Putamen (tissue), 1 donor: ENCODE results near the gene ZNF775.
A peak's percentile ranks its signal among the peaks of the same experiment; 100 is the strongest.

ENCODE experiments used
- DNase-seq: peaks from one replicate; pipeline ENCODE4 v3.0.0-alpha.2; 2016; ENCODE audit warnings: low spot score

ZNF775 gene

GRCh38 chr7:150401424-150401790 lies 22.3 kb downstream of the ZNF775 start:
- no peak for DNase-seq

DNA sequence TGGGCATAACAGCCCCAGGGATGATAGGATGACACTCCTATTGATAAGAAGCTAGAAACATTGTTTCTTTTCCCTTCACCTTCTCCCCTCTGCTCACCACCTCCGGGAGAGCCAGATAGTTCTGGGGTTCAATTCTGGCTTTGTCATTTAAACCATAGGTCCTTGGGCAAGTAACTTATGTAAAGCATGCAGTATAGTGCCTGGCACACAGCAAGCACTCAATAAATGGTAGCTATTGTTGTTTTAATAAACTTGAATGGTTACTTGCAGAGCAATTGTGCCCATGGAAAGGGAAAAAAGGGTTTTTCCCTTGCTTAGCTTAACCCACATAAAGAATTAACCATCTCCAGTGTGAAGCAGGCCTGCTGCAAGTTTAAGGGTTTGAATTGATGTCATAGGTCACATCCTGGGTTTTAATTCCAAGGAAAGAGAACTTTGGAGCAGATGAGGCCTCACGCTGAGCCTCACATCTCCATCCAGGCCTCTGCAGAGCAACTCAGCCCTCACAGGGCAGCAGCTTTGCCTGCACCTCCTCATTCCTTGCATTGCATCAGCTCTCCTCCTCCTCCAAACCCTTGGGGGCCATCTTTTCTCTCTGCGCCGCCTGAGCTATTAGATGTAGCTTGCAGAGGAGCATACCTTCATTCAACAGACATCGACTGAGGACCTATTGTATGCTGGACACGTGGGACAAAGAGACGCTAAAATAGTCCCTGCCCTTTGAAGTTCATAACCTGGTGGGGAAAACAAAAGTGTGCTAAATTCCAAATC lies 22.9 kb downstream of the ZNF775 start:
- no peak for DNase-seq

- no peak for DNase-seq
Observed at GRCh38 chr7:150402671-150403321, 23.7 kb downstream of the ZNF775 start.

DNA sequence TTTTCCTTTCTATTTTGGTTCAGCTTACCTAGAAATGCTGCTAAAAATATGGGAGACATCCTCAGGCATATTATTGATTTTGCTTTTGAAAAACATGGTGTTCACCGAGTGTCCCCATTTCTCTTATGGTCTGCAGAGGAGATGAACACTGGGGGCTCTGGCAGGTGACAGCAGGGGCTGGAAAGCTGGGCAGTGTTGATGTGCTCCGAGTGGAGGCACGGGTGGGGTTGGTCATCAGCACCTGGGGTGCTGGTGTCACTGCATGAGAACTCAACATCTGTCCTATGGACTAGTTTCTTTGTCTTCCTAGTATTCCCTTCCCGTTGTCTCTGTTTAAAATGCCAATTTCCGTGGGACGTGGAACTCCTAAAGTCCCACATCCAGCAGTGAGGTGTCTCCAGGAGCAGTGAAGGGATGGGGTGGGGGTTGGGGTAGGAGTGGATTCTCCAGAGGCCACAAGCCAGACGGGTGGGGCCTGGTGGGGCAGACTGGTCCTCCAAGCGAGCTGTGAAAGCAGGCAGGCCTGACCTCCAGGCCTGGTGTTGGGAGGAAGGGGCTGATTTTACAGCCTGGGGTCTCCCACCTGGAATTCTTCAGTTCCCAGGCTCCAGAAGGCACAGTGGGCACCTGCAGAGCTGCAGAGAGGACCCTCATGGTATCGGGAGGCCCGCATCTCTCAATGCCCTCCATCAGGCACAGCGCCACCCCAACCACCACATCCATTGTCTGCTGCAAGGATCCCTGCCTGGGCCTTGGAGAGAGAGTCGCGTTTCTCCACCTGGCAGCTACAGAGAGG lies 24.4 kb downstream of the ZNF775 start:
- DNase-seq = no peak

- DNase-seq = no peak
Observed at GRCh38 chr7:150404172-150404804, 25.2 kb downstream of the ZNF775 start.

- DNase-seq = peak; percentile 88
Observed at GRCh38 chr7:150404805-150405583, 25.9 kb downstream of the ZNF775 start.

DNA sequence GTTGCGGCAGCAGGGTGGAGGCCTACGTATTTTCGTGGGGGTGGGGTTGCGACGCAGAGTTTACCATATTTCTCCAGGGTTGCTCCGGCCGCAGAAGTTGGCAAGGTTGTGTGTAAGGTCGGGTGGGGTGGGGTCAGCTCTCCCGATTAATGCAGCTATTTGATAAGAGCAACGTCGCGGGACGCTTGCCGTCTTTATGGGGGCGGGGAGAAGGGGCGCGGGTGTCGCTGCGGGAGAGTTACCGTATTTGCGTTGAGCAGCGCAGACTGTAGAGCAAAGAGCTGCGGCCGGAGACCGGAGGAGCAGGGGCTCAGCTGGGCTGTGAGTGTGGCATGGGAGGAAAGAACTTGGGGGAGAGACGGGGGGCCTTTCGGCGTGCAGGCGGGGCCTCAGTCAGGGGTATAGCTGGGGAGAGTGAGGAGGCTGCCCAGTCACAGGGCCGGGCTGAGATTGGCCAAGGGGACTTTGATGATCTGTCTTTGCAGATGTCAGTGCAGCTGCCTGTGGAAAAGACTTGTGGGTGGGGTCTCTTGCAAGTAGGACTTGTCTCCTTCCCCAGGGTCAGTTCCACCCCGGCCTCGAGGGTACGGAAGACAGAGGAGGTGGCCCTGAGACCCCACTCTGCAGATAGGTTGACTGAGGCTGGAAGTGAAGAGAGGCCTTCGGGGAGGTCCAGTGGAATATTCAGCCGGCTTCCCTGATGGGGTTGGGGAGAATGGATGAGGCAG lies 26.6 kb downstream of the ZNF775 start:
- no peak for DNase-seq

- no peak for DNase-seq
Observed at GRCh38 chr7:150406312-150406566, 27.1 kb downstream of the ZNF775 start.

DNA sequence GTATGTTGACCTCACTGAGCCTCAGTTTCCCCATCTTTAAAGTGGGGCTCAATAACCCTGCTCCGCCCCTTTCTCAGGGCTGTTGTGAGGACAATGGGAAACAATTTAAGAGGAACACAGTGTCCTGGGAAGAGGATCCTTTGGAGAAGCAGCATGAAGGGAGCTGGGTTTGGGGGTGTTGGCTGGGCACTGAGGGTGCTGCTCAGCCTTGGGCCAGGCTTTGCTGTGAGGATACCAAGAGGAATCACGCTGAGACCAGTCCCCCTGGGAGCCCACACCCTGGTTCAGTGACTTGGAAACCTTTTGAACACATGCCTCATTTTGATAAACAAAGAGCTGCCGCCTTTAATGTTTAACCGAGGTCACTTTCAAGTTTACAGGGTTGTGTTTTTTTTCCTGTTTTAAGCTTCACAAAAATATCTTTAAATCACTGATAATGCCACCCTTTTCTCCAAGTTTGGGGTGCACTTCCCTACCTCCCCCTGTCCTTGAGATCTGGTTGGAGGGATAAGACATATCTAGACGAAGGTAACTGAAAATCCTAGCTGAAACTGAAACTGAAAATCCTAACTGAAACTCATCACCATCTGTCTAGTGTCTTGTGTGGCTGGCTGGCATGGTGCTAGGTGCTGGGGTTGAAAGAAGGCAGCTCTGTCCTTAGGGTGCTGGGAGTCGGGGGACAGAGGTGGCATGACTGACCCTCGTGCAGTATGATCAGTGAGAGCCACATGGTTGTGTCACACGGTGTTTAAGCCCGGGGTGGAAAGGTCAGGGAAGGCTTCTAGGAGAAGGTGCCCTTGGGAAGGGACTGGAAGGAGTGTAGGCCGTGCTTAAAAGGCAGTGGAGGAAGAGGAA lies 27.7 kb downstream of the ZNF775 start:
- no peak for DNase-seq

GRCh38 chr7:150407588-150408392 lies 28.7 kb downstream of the ZNF775 start:
- DNase-seq = no peak

GRCh38 chr7:150408393-150409299 lies 29.5 kb downstream of the ZNF775 start:
- no peak for DNase-seq

- no peak for DNase-seq
Observed at GRCh38 chr7:150409300-150410030, 30.3 kb downstream of the ZNF775 start.

- no peak for DNase-seq
Observed at GRCh38 chr7:150410131-150410530, 31.0 kb downstream of the ZNF775 start.

- no peak for DNase-seq
Observed at GRCh38 chr7:150410680-150411346, 31.7 kb downstream of the ZNF775 start.

DNA sequence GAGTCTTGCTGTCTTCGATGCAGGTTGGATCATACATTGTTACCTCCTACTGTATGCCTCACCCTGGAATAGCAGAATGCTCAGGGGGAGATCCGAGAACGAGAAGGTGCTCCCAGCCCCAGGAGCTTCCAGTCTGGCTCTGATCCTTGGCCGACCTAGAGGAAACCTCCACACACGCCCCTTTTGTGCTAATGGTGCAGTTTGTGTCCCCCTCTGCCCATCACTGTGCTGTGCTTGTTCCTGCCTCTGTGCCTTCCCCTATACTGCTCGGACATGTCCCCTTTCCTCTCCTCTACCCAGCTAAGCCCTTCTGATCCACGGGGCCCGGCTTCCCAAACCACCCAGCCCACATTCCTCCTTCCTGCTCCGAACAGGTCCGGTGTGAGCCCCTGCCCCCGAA lies 32.5 kb downstream of the ZNF775 start:
- DNase-seq = no peak

- DNase-seq = no peak
Observed at GRCh38 chr7:150412016-150412415, 32.9 kb downstream of the ZNF775 start.
